ENCODE measurements around the gene ELMO2. TPM values are rescaled to one million over a fixed set of nuclear protein-coding genes. Genes with fewer than 3 reads are reported as not detected.

Gene ELMO2
- total and polyA plus RNA-seq, 2 donors (not counting 1 experiment from before 2014, with no cell fraction given): 22.1 to 41.7 TPM

- Histone ChIP-seq H2AFZ (ENCODE audit: insufficient read depth, low read depth, low read length, poor library complexity, severe bottlenecking) (no peak overlapping the region), H3K9ac (ENCODE audit: low read length) (no peak overlapping the region), H3K27me3 (replicated peaks in 1 of 4; ENCODE audit: control extremely low read depth in 1 of 4, control insufficient read depth in 3 of 4, insufficient read depth in 4 of 4, low read length in 3 of 4) (no peaks in the 10 kb centered on the region), H3K4me1 (ENCODE audit: control insufficient read depth in 2 of 2, insufficient read depth in 2 of 2, low read length in 2 of 2) (peaks cover 5 to 6% of the 10 kb centered on the region in 2 donors), H3K4me2 (replicated peaks; ENCODE audit: low read depth, low read length, poor library complexity, severe bottlenecking) (no peak overlapping the region), H3K27ac (ENCODE audit: low read length in 2 of 2) (no peak overlapping the region), H4K20me1 (ENCODE audit: control insufficient read depth, insufficient read depth, low read length, poor library complexity, severe bottlenecking) (peaks cover 2% of the 10 kb centered on the region), H3K79me2 (ENCODE audit: control insufficient read depth, insufficient read depth, low read length) (peaks cover 2% of the 10 kb centered on the region), H3K9me3 (ENCODE audit: control extremely low read depth in 1 of 3, control insufficient read depth in 2 of 3, insufficient read depth in 1 of 3, low read length in 2 of 3) (no peaks in the 10 kb centered on the region), H3K36me3 (replicated peaks in 1 of 2; ENCODE audit: control extremely low read depth in 1 of 2, control insufficient read depth in 1 of 2, extremely low read depth in 1 of 2, insufficient read depth in 2 of 2, low read length in 1 of 2) (peaks cover 0 to 70% of the 10 kb centered on the region in 2 experiments), H3K4me3 (ENCODE audit: control extremely low read depth in 1 of 5, extremely low read depth in 1 of 5, insufficient read depth in 1 of 5, low read depth in 2 of 5, low read length in 4 of 5) (no peak overlapping the region)
- ATAC-seq (ENCODE audit: low read depth) (no peak), DNase-seq (no peak)
- ChIA-PET CTCF (interaction anchor here (1.4 kb wide), 1 partner anchor 22 kb away, joined by 3 read pairs; no protein-coding TSS in a partner anchor), POLR2A (no interaction called here)
- intact Hi-C loops (cut with micrococcal nuclease): no loop called here
- TF ChIP-seq EZH2 (IDR thresholded peaks at IDR 0.05; ENCODE audit: borderline replicate concordance, insufficient read depth, low read depth, low read length, poor library complexity, severe bottlenecking): no peak
- no peak for TF ChIP-seq CTCF (IDR thresholded peaks at IDR 0.05)
- H3K27ac Mint-ChIP-seq: no peak overlapping the region
- H3K4me1 Mint-ChIP-seq: peaks cover 8% of the 10 kb centered on the region
- 100% methylated on average over 3 of the region's 5 CpGs for WGBS (ENCODE audit: insufficient coverage)
- H3K9me3 Mint-ChIP-seq (ENCODE audit: insufficient read depth): no peaks in the 10 kb centered on the region
- no peaks in the 10 kb centered on the region for H3K27me3 Mint-ChIP-seq
- no peak overlapping the region for H3K4me3 Mint-ChIP-seq
These were observed 37.5 kb downstream of the ELMO2 start for GRCh38 chr20:46368902-46369268.

- H3K79me2 ChIP-seq (ENCODE audit: control insufficient read depth, insufficient read depth, low read length): peaks cover 9% of the 10 kb centered on the region
- CTCF ChIA-PET: interaction anchor here (0.9 to 1.4 kb wide), 3 partner anchors 21 to 61 kb away, joined by 3 read pairs; no protein-coding TSS in a partner anchor
- peaks cover 0 to 65% of the 10 kb centered on the region in 2 experiments for H3K36me3 ChIP-seq (replicated peaks in 1 of 2; ENCODE audit: control extremely low read depth in 1 of 2, control insufficient read depth in 1 of 2, extremely low read depth in 1 of 2, insufficient read depth in 2 of 2, low read length in 1 of 2)
- H4K20me1 ChIP-seq (ENCODE audit: control insufficient read depth, insufficient read depth, low read length, poor library complexity, severe bottlenecking): peaks cover 9% of the 10 kb centered on the region
- no peak overlapping the region for H3K27ac ChIP-seq (ENCODE audit: low read length in 2 of 2)
- peaks cover 10 to 13% of the 10 kb centered on the region in 2 donors for H3K4me1 ChIP-seq (ENCODE audit: control insufficient read depth in 2 of 2, insufficient read depth in 2 of 2, low read length in 2 of 2)
- ATAC-seq (ENCODE audit: low read depth) (no peak), DNase-seq (no peak)
- H3K4me3 ChIP-seq (ENCODE audit: control extremely low read depth in 1 of 5, extremely low read depth in 1 of 5, insufficient read depth in 1 of 5, low read depth in 2 of 5, low read length in 4 of 5): no peak overlapping the region
- no peak overlapping the region for H3K9ac ChIP-seq (ENCODE audit: low read length)
- no peak overlapping the region for H3K4me2 ChIP-seq (replicated peaks; ENCODE audit: low read depth, low read length, poor library complexity, severe bottlenecking)
- no peaks in the 10 kb centered on the region for H3K9me3 ChIP-seq (ENCODE audit: control extremely low read depth in 1 of 3, control insufficient read depth in 2 of 3, insufficient read depth in 1 of 3, low read length in 2 of 3)
- no peak overlapping the region for H2AFZ ChIP-seq (ENCODE audit: insufficient read depth, low read depth, low read length, poor library complexity, severe bottlenecking)
- WGBS (ENCODE audit: insufficient coverage): 95% methylated on average over 4 of the region's 6 CpGs
- Mint-ChIP-seq H3K4me1 (peaks cover 15% of the 10 kb centered on the region), H3K9me3 (ENCODE audit: insufficient read depth) (no peaks in the 10 kb centered on the region), H3K4me3 (no peak overlapping the region), H3K27ac (no peak overlapping the region), H3K27me3 (no peaks in the 10 kb centered on the region)
- H3K27me3 ChIP-seq (replicated peaks in 1 of 4; ENCODE audit: control extremely low read depth in 1 of 4, control insufficient read depth in 3 of 4, insufficient read depth in 4 of 4, low read length in 3 of 4): no peaks in the 10 kb centered on the region
- TF ChIP-seq EZH2 (IDR thresholded peaks at IDR 0.05; ENCODE audit: borderline replicate concordance, insufficient read depth, low read depth, low read length, poor library complexity, severe bottlenecking) (no peak), CTCF (IDR thresholded peaks at IDR 0.05) (no peak)
- POLR2A ChIA-PET: no interaction called here
- intact Hi-C loops (cut with micrococcal nuclease): no loop called here
These were observed 38.2 kb downstream of the ELMO2 start for GRCh38 chr20:46367967-46368901.
